ENCODE data around the gene PALLD.

PALLD gene

DNA sequence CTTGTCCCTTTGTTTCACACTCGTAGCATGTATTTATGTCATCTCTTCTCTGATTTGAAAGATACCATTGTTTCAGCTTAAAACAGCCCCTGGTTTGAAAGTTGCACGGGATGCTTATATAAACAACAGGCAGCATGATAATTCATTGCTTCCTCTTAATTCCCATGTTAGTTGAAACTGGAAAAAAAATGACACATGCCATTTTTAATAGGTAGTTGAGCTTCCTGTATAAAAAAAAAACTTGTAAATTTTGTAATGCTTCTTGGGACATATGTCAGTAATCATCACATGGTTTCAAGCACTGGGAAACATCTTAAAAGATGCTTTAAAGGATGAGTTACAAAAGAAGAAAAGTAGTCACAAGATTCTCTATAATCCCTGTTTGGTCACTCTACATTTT is 243.0 kb downstream of the PALLD start:
- no peak for DNase-seq

DNA sequence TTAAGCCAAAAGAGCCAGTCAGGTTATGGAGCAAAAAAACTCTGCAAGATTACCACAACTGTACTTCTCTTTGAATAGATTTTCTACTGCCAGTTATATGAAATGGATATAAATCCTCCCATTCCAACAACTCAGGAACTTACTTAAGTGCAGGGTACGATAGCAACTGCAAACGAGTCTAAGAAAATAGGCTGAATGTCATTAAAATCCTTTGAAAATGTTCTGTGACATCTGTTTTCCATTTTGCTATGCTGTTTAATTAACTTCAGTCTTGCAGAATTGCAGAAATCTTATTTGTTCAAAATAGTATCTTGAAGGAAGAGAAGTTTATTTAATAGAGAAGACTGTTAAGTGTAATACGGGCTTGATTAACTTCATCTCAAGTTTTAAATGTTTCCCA is 243.8 kb downstream of the PALLD start:
- DNase-seq: no peak

DNA sequence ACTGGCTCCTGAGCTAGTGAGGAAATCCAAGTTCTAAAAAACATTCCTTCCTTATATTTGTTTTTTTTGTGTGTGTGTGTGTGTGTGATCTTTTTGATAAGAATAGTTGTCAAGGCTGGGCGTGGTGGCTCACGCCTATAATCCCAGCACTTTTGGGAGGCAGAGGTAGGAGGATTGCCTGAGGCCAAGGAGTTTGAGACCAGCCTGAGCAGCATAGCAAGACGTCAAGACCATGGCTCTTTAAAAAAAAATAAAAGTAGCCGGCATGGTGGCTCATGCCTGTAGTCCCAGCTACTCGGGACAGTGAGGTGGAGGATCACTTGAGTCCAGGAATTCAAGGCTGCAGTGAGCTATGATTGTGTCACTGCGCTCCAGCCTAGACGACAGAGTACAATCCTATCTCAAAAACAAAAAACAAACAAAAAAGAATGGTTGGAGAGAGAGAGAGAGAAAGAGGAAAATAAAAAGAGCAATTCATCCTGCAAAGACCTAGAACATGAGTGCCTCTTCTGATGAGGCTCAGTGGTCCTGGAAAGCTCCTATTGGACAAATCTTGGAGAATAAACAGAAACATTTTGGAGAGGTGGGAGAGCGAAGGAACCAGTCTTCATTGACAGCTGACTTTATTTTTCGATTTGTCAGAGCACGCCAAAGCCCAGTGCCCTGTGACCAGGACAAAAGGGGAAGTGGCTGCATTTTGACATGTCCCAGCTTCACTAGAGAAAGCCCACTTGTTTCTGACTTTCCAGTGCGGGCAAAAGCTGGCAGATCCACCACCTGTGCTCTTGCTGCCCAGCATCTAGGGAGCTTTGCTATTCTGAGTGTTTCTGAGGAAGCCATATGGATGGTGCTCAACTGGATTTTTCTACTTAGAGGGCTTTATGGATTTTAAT is 244.7 kb downstream of the PALLD start:
- DNase-seq: no peak

DNA sequence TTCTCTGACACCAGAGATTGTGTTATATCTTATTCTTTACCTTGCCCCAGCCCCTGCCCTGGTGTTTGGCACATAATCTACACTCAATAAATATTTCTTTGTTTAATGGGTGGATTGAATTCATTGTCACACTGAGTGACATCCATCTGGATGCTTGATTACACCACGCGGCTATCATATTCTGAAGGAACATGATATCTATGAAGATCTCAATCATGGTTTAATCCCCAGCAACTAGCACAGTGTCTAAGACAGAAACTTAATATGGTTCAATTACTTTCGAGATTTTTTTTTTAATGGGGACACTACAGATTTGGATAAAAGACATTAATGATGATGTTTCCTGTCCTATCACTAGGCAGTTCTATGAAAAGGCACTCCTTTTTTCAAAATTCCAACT is 246.3 kb downstream of the PALLD start:
- DNase-seq: no peak

DNA sequence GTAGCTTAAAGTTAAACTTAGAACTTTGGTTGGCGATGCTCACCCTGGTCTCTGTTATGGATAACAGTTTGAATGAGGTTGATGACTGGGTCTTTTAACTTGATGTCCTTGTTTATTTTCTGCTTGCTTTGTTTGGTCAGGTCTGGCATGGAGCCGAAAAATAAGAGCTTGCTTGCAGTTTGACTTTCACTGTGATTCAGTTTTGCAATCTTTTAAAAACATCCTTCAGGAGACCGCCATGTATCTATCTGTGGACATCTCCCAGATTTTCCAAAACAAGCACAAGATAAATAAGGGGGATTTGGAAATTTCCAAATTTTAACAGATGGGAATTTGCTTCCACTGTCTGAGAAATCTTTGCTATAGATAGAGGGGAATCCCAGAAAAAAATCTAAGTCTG is 246.7 kb downstream of the PALLD start:
- DNase-seq: no peak

DNA sequence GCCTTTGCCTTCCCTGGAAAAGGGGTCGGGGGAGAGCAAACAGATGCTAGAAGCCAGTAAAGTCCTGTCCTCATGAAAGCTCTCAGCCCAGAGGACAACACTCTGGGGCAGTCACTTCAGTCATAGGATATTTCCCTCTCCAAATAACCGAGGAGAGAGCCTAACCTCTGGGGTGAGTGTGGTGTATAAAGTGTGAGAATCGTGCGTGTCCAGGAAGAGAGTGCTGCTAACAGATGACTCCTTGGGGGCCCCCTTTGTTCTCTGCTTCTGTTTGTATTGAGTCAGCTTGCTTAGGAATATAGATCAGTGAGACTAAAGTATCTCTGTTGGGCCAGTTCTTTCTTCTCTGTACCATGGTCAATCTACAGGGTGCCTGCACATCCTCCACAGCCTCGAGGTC is 247.2 kb downstream of the PALLD start:
- no peak for DNase-seq

DNA sequence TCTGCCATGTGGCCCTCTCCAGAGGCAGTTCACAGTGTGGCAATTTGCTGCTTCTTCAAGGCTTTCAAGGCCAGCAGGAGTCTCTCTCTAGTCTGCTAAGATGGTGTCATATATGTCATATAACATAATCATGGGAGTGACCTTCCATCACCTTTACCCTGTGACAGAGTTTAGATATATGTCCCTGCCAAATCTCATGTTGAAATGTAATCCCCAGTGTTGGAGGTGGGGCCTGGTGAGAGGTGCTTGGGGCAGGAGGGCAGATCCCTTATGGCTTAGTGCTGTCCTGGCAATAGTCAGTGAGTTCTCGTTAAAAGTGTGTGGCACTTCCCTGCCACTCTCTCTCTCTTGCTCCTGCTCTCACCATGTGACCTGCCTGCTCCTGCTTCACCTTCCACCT is 252.0 kb downstream of the PALLD start:
- DNase-seq: no peak

DNA sequence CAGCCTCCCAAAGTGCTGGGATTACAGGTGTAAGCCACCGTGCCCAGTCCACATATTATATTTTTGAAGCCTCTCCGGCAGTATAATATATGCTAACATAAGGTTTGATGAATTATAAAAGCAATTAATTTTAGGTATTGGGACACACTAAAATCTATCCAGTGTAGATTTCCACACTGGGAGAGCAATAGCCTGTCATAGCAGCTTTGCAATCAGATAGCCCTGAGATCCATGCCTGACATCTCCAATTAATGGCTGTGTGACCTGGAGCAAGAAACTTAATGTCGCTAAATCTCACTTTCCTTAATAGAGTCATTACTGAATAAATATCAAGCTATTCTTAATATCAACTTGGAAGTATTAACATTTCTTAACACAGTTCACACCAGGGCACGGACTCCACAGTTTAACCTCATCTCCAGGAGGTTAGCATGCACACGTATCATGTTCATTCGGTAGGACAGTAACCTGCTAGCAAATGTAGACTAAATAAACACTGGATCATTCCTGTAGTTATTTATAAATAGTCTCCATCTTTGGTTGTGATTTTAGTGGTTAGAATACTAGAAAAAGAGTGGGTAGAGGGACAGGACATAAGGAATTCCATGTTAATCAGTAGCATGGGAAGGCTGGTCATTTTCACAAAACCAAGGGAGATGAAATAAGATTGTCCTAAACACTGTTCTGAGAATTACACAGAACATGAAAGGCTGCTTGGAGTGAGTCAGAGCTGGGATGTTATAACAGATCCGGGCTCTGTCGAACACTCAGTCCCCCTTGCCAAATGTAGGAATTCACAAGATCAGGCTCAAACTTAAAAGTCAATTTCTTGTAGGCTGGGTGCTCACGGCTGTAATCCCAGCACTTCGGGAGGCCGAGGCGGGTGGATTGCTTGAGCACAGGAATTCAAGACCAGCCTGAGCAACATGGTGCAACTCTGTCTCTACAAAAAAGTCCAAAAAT is 254.7 kb downstream of the PALLD start:
- DNase-seq: no peak

DNA sequence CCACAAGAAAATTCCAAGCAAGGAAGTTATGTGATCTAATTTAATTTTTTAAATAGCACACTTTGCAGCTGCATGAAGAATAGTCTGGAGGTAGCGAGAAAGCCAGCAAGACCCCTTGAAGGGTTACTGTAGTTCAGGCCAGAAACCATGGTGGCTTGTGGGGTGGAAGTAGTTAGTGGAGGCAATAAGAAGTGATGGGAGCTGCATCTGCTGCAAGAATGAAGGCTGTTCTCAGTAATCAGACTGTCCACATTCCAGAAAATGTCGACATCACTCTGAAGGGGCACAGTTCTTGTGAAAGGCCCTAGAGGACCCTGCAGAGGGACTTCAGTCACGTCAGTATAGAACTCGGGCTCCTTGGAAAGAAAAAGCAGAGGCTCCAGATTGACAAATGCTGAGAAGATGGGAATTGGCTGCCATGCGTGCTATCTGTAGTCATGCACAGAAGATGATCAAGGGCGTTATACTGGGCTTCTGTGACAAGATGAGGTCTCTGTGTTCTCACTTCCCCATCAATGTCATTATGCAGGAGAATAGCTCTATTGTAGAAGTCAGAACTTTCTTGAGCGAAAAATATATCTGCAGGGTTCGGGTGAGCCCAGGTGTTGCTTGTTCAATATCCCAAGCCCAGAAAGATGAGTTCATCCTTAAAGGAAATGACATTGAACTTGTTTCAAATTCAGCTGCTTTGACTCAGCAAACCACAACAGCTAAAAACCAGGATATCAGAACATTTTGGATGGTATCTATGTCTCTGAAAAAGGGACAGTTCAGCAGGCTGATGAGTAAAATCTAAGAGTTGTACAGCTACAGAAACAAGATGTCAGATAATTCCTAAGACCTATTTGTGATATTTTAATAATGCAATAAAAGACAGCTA is 259.0 kb downstream of the PALLD start:
- DNase-seq: no peak

DNA sequence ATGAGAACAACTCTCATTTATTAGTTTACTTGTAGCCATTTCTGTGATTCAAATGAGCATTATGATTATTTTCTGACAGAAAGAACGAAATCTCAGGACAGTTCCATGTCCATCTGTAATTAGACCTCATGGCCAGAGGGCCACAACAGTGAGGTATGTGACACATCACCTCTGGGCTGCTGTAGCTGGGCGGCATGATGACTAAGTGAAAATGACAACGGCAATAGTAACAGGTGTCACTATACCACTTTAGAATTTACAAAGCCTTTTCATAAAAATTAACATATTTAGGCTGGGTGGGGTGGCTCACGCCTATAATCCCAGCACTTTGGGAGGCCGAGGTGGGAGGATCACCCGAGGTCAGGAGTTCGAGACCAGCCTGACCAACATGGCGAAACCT is 260.6 kb downstream of the PALLD start:
- DNase-seq: no peak

DNA sequence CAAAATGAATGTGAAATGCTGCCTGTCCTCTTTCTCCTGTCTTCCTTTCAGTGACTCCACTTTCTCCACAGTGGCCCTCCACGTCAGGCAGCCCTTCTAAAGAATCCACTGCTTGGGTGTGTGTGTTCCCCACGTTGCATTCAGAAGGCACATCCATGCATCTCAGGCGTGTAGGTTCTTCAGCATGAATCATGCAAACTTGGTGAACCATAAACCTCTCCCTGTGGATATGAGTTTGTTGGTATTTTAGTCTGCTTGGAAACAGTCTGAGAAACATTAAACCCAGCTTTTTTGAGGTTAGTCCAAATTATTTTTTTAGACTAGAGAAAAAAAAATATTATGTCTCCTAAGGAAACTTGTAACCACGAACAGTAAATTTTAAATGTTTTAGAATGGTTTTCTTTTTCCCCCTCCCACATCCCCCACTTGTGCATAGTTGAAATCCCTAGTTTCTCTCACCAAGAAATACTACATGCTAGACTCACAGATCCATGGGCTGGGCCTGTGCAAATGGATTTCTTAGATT is 261.6 kb downstream of the PALLD start:
- no peak for DNase-seq

DNA sequence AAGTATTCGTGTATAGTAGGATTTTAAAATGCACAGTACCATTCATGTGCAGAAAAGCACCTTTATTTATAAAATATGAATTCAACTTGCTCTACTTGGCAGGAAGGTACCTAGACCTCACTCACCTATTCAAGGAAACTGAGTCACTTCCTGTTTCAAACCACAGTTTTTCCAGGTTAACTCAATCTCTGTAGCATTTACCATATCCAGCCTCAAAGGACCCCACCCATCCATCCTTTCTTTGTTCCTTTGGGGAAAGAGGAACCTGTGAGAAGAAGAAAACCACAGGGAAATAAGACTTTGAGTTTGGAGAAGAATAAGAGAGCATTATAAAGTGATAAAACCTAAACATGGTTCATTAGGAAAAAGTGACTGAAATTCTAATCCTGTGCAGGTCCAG is 262.5 kb downstream of the PALLD start:
- no peak for DNase-seq

DNA sequence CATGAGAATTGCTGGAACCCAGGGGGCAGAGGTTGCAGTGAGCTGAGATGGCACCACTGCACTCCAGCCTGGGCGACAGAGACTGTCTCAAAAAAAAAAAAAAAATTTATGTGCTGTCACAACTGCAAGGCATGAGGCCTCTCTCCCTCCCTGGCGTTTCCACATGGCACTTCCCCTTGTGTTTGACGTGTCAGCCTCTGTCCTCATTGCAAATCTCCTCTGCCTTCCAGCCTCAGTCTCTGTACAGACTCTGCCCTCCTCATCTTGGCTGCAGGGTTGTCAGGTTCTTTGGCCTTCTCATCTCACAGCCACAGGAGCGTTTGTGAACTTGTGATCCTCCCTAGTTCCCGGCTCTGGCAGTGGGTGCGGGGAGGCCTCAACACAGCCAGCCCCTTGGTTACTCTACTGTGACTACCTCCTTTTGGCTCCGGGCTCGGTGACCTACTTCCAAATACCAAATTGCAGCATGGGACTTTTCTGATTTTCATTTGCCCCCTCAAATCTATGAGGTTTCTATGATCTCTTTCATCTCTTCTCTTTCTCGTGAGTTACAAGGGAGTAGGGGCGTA is 263.2 kb downstream of the PALLD start:
- DNase-seq: no peak

DNA sequence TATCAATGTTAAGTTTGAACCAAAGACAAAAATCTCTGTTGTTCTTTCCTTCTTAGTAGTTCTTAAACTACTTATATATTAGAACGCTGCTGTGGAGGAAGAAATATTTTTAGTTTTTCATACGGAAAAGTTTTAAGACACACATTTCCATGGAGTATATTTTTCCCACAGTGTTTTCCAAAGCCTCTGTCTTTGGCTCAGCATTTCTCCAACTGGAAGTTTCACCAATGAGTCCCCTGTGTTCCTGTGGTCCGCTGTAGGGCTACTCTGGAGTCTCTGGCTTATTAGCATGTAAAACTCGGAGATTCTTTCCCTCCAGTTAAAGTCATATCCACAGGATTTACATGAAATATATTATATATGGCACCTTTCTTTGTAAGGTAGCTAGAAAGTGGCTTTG is 264.2 kb downstream of the PALLD start:
- DNase-seq: no peak

DNA sequence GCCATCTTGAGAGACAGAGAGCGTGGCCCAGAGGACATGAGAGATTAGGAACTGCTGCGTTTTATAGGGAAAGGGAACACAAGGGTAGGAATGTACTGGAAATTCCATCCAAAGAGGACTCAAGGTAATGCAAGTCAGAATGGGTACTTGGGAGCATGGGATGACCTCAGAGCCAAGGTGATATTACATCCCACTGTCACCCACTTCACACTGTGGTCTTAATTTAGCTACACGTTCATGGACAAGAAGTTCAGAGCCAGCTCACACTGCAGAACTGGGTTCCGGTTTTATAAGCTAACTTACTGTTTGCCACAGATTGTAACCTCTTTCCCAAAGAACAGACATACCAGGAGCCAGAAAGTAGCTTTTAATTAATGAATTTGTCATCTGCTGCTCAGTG is 268.5 kb downstream of the PALLD start:
- DNase-seq: no peak

DNA sequence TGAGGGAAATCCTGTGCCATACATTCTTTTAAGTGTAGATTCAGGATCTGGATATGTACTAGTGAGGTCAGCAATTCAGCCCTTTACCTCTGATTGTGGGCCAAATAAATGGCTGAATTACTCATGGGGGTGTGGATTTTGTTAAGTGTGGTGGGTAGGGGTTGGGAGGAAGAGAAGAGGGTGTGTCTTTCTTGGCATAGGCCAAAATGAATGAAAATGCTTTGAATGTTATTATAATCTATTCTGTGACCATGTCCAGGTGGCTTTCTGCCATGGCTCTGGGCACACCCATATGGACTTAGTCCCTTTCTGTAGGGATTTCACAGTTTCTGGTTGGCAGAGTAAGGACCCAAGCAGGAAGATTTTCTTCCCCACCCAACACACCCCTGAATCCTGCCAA is 268.9 kb downstream of the PALLD start:
- no peak for DNase-seq

DNA sequence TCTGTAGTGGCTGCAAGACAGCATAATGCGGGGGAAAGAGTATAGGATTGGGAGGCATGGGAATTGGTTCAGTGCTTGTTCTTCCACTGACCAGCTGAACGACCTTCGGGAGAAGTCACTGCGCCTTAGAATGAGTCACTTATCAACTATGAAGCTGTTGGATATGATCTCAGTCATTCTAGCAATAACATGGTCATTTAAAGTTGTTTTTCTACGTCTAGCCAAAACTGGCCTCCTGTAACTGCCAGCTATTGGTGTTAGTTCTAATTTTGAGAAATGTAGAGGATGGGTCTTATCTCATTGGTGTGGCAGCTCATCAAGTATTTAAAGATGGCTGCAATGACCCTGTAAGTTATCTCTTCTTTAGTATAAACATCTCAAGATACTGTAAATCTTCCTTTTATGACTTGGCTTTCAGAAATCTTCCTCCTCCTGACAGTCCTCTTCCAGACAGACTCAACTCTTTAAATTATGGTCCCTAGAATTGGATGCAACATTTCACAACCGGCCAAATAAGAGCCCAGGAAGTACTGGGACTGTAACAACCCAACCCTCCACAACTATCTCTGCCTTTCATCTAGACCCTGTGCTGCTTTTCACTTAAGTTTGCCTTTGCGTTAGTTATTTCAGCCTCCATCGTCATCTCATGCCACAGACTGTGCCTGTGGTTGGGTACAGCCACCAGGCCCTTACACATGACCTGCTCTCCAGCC is 269.9 kb downstream of the PALLD start:
- DNase-seq: no peak

DNA sequence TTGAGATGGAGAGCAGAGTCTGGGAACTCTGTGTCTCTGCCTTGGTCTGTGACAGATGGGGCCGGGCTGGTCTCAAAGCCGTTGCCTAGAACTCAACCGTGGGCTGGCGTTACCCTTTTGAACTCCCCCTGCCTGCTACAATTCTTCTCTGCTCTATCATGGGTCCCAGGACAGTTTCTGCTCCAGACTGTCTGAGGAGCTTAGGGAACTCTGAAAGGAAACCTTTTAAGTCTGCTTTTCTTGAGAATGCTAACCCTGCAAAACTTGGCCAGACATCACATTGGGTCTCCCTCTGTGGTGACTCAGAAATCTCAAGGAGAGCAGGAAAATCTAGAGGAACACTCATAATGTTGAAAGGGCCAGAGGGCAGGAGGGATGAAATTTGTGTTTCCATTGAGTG is 272.6 kb downstream of the PALLD start:
- no peak for DNase-seq

DNA sequence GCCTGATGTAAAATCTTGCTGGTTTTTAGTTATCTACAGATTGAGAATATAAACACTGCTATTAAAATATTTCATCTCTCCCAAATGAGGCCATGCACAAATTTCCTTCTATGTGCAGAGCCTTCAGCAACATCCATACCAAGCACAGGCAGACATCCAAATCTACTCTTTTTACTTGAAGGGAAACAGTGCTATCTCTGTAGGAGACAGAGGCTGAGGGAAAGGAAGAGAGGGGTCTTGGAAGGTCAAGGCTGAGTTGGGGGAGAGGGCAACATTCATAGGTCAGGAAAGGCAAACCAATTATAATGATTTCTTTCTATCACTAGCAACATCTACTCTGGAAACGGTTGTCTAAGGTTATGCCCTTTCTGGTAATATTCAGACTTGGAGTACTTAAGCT is 273.0 kb downstream of the PALLD start:
- DNase-seq: no peak

DNA sequence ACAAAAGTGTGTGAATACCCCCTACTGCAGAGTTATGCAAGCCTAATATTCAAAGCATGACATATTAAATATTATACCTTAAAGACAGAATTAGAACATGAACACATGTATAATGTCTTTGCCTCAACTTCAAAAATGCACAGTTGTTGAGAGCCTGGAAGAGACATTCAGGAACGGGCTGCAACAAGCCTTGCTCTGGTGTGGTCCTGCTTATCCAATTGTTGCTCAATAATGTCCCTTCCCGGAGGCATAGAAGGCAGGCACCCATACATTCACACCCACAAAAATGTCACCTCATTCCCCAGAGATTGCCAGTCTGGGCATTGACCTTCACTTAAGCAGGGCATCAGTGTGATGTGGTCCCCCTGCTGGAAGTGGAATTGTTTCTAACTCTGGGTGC is 274.4 kb downstream of the PALLD start:
- DNase-seq: no peak

DNA sequence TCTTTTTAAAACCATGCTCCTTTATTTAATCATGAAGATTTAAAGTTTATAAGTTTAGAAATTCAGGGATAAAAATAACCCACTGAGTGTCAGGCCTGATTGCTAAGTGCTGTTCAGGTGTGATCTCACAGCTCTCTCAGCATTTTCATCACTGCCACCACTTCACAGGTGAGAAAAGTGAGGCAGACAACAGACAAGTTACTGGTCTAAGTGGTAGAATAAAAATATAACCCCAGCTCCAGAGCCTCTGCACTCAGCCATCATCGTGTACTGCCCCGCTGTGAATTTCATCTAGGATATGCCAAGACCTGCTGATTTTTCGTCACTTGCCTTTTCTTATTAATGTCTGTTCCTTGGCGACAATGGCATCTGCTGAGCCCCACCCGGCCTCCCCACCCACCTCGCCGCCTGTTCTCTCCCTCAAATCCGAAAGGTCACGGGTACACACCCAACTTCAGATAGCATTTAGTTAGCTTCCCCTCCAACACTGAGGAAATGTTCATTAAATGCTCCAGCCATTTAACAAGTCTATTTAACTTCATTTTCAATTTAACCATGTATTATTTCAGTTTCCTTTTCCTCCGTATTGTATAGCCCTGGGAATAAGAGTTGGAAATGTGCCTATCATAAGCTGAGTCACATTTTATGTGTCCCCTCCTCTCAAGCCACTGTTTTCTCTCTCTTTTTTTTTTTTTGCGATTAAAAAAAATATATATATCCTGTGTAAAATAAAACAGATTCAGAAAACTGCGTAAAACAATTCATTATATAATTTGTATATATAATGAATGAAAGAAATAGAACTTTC is 276.7 kb downstream of the PALLD start:
- no peak for DNase-seq

Data from stimulated activated CD4-positive, alpha-beta T cell treated with anti-CD3 and anti-CD28 coated beads, Interleukin-12 subunit alpha, Interleukin-12 subunit beta, amount 100 ng/mL, for 4 hours (primary cell).